Middle frontal gyrus (tissue), 1 donor: ENCODE data around the gene GABARAPL1.
"Not testable (repeated sequence)": the region's sequence is repeated elsewhere in the genome, so short reads cannot be mapped to it uniquely, and the experiment has no call there.

Source experiments
- DNase-seq: peaks from one replicate; pipeline ENCODE4 v3.0.0-alpha.2; 2015; ENCODE audit warnings: low spot score; ENCODE audit errors: extremely low spot score

GABARAPL1 gene

GRCh38 chr12:10212739-10213131 is at the start of gene GABARAPL1:
GABARAPL1 (plus strand) TSS chr12:10212877; CDS start chr12:10213130, 253 bp downstream.
- peak; percentile 64 for DNase-seq

- DNase-seq, result no peak
These were observed 49.6 kb upstream of the GABARAPL1 start for GRCh38 chr12:10163084-10163483.

GRCh38 chr12:10165421-10165820 is 47.3 kb upstream of the GABARAPL1 start:
- DNase-seq, result no peak

- no peak for DNase-seq
These were observed 45.1 kb upstream of the GABARAPL1 start for GRCh38 chr12:10167599-10167998.

GRCh38 chr12:10169104-10169503 is 43.6 kb upstream of the GABARAPL1 start:
- DNase-seq, result no peak

GRCh38 chr12:10170216-10170615 is 42.5 kb upstream of the GABARAPL1 start:
- no peak for DNase-seq

- DNase-seq, result no peak
These were observed 40.5 kb upstream of the GABARAPL1 start, which contains the start of gene OLR1 for GRCh38 chr12:10171973-10172728. OLR1 (minus strand) TSS chr12:10172132; CDS start chr12:10172077, 55 bp downstream.

GRCh38 chr12:10174986-10175614 is 37.6 kb upstream of the GABARAPL1 start:
- DNase-seq, result no peak

GRCh38 chr12:10175846-10176636 is 36.6 kb upstream of the GABARAPL1 start:
- DNase-seq, result no peak

GRCh38 chr12:10178821-10179220 is 33.9 kb upstream of the GABARAPL1 start, which contains the start of gene TMEM52B:
TMEM52B (plus strand) TSS chr12:10179032; CDS start chr12:10179575, 543 bp downstream.
- DNase-seq, result no peak

GRCh38 chr12:10179776-10180181 is 32.9 kb upstream of the GABARAPL1 start:
- no peak for DNase-seq

GRCh38 chr12:10182354-10183049 is 30.2 kb upstream of the GABARAPL1 start:
- no peak for DNase-seq

- no peak for DNase-seq
These were observed 28.3 kb upstream of the GABARAPL1 start for GRCh38 chr12:10184261-10184843.

- no peak for DNase-seq
These were observed 26.4 kb upstream of the GABARAPL1 start for GRCh38 chr12:10186299-10186698.

- not testable (repeated sequence) for DNase-seq
These were observed 25.7 kb upstream of the GABARAPL1 start for GRCh38 chr12:10186958-10187357.

- DNase-seq, result no peak
These were observed 23.0 kb upstream of the GABARAPL1 start for GRCh38 chr12:10189653-10190052.

- DNase-seq, result peak; percentile 64
These were observed 21.9 kb upstream of the GABARAPL1 start for GRCh38 chr12:10190558-10191388.

- DNase-seq, result no peak
These were observed 20.8 kb upstream of the GABARAPL1 start for GRCh38 chr12:10191865-10192264.

GRCh38 chr12:10194160-10194670 is 18.5 kb upstream of the GABARAPL1 start:
- DNase-seq, result no peak

GRCh38 chr12:10196210-10196609 is 16.5 kb upstream of the GABARAPL1 start:
- DNase-seq, result no peak
